Measurements from ENCODE around the gene SLC22A15.

Gene SLC22A15

GRCh38 chr1:116104667-116105066, 128.4 kb downstream of the SLC22A15 start:
- DNase-seq (ENCODE audit: low read depth): no peak

- DNase-seq (ENCODE audit: low read depth): no peak
Measured at GRCh38 chr1:116105996-116106395, 129.7 kb downstream of the SLC22A15 start.

- no peak for DNase-seq (ENCODE audit: low read depth)
Measured at GRCh38 chr1:116106646-116107045, 130.3 kb downstream of the SLC22A15 start.

- DNase-seq (ENCODE audit: low read depth): no peak
Measured at GRCh38 chr1:116107371-116107770, 131.1 kb downstream of the SLC22A15 start.

GRCh38 chr1:116110567-116111523, 134.5 kb downstream of the SLC22A15 start, which contains the start of gene MAB21L3:
MAB21L3 (plus strand) TSS chr1:116111399; CDS start chr1:116112616, 1,217 bp downstream.
- no peak for DNase-seq (ENCODE audit: low read depth)

- DNase-seq (ENCODE audit: low read depth): no peak
Measured at GRCh38 chr1:116111524-116112021, 135.3 kb downstream of the SLC22A15 start.

- no peak for DNase-seq (ENCODE audit: low read depth)
Measured at GRCh38 chr1:116112388-116113140, 136.3 kb downstream of the SLC22A15 start.

- DNase-seq (ENCODE audit: low read depth): no peak
Measured at GRCh38 chr1:116113615-116114014, 137.3 kb downstream of the SLC22A15 start.

GRCh38 chr1:116115476-116116439, 139.4 kb downstream of the SLC22A15 start:
- peak; percentile 78 for DNase-seq (ENCODE audit: low read depth)

GRCh38 chr1:116118471-116118870, 142.2 kb downstream of the SLC22A15 start:
- no peak for DNase-seq (ENCODE audit: low read depth)

Data from non-pigmented ciliary epithelial cell (primary cell).